ENCODE data around the gene PRKCG. TPM values are rescaled to one million over a fixed set of nuclear protein-coding genes. Genes with fewer than 3 reads are reported as not detected.
"Not testable (repeated sequence)": the region's sequence is repeated elsewhere in the genome, so short reads cannot be mapped to it uniquely, and the experiment has no call there.

Gene PRKCG
- total and polyA plus RNA-seq, 4 donors = 0.02 to 0.63 (median 0.18) TPM; not detected in 1

- ATAC-seq (ENCODE audit: insufficient read depth, low FRiP score) (no peak), DNase-seq (no peak)
- Histone ChIP-seq H3K4me3 (no peak overlapping the region), H3K27me3 (ENCODE audit: control insufficient read depth in 3 of 3, insufficient read depth in 3 of 3, low read length in 2 of 3) (peaks cover 2 to 31% (median 9%) of the 10 kb centered on the region in 3 donors), H3K27ac (ENCODE audit: low read depth in 1 of 2, low read length in 1 of 2) (no peak overlapping the region), H3K9ac (ENCODE audit: insufficient read depth in 1 of 2, low read length in 2 of 2) (no peak overlapping the region), H3K9me3 (ENCODE audit: control insufficient read depth in 4 of 4, insufficient read depth in 3 of 4, low read length in 3 of 4) (peaks cover 0 to 10% (median 0%) of the 10 kb centered on the region in 4 donors), H3K36me3 (ENCODE audit: control insufficient read depth in 4 of 4, insufficient read depth in 4 of 4, low read length in 4 of 4) (no peaks in the 10 kb centered on the region), H3K4me1 (ENCODE audit: control insufficient read depth in 5 of 5, insufficient read depth in 5 of 5, low read length in 5 of 5) (no peaks in the 10 kb centered on the region)
- TF ChIP-seq, protein P1, sequence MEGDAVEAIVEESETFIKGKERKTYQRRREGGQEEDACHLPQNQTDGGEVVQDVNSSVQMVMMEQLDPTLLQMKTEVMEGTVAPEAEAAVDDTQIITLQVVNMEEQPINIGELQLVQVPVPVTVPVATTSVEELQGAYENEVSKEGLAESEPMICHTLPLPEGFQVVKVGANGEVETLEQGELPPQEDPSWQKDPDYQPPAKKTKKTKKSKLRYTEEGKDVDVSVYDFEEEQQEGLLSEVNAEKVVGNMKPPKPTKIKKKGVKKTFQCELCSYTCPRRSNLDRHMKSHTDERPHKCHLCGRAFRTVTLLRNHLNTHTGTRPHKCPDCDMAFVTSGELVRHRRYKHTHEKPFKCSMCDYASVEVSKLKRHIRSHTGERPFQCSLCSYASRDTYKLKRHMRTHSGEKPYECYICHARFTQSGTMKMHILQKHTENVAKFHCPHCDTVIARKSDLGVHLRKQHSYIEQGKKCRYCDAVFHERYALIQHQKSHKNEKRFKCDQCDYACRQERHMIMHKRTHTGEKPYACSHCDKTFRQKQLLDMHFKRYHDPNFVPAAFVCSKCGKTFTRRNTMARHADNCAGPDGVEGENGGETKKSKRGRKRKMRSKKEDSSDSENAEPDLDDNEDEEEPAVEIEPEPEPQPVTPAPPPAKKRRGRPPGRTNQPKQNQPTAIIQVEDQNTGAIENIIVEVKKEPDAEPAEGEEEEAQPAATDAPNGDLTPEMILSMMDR (IDR thresholded peaks at IDR 0.05; ENCODE audit: control extremely low read depth, extremely low read depth) = no peak
- 64 to 71% methylated on average over 5 of the region's 5 CpGs for WGBS, 2 donors
Measured at GRCh38 chr19:53947624-53948023, 65.6 kb downstream of the PRKCG start.

- WGBS, 2 donors = 76 to 93% methylated on average over 5 of the region's 5 CpGs
- H3K27me3 ChIP-seq (ENCODE audit: control insufficient read depth in 3 of 3, insufficient read depth in 3 of 3, low read length in 2 of 3) = peaks cover 2 to 23% (median 3%) of the 10 kb centered on the region in 3 donors
Measured at GRCh38 chr19:53948611-53949010, 66.6 kb downstream of the PRKCG start.

GRCh38 chr19:53951436-53951835 lies 69.4 kb downstream of the PRKCG start:
- H3K4me1 ChIP-seq (ENCODE audit: control insufficient read depth in 5 of 5, insufficient read depth in 5 of 5, low read length in 5 of 5) = no peaks in the 10 kb centered on the region
- TF ChIP-seq, protein P1 (IDR thresholded peaks at IDR 0.05; ENCODE audit: control extremely low read depth, extremely low read depth) = no peak
- no peak overlapping the region for H3K27ac ChIP-seq (ENCODE audit: low read depth in 1 of 2, low read length in 1 of 2)
- H3K9ac ChIP-seq (ENCODE audit: insufficient read depth in 1 of 2, low read length in 2 of 2) = no peak overlapping the region
- peaks cover 0 to 8% (median 0%) of the 10 kb centered on the region in 4 donors for H3K9me3 ChIP-seq (ENCODE audit: control insufficient read depth in 4 of 4, insufficient read depth in 3 of 4, low read length in 3 of 4)
- H3K36me3 ChIP-seq (ENCODE audit: control insufficient read depth in 4 of 4, insufficient read depth in 4 of 4, low read length in 4 of 4) = no peaks in the 10 kb centered on the region
- H3K4me3 ChIP-seq = no peak overlapping the region
- H3K27me3 ChIP-seq (ENCODE audit: control insufficient read depth in 3 of 3, insufficient read depth in 3 of 3, low read length in 2 of 3) = peaks cover 0 to 12% (median 7%) of the 10 kb centered on the region in 3 donors
- 24 to 30% methylated on average over 11 of the region's 11 CpGs for WGBS, 2 donors
- DNase-seq = no peak
- no peak for ATAC-seq (ENCODE audit: insufficient read depth, low FRiP score)

More at GRCh38 chr19:53948611-53949010, 66.6 kb downstream of the PRKCG start:
- not testable (repeated sequence) for ATAC-seq (ENCODE audit: insufficient read depth, low FRiP score); H3K4me1 ChIP-seq (ENCODE audit: control insufficient read depth in 5 of 5, insufficient read depth in 5 of 5, low read length in 5 of 5); DNase-seq; H3K27ac ChIP-seq (ENCODE audit: low read depth in 1 of 2, low read length in 1 of 2); H3K4me3 ChIP-seq; H3K9ac ChIP-seq (ENCODE audit: insufficient read depth in 1 of 2, low read length in 2 of 2); H3K36me3 ChIP-seq (ENCODE audit: control insufficient read depth in 4 of 4, insufficient read depth in 4 of 4, low read length in 4 of 4)
- peaks cover 0 to 13% (median 0%) of the 10 kb centered on the region in 4 donors for H3K9me3 ChIP-seq (ENCODE audit: control insufficient read depth in 4 of 4, insufficient read depth in 3 of 4, low read length in 3 of 4)

DNA sequence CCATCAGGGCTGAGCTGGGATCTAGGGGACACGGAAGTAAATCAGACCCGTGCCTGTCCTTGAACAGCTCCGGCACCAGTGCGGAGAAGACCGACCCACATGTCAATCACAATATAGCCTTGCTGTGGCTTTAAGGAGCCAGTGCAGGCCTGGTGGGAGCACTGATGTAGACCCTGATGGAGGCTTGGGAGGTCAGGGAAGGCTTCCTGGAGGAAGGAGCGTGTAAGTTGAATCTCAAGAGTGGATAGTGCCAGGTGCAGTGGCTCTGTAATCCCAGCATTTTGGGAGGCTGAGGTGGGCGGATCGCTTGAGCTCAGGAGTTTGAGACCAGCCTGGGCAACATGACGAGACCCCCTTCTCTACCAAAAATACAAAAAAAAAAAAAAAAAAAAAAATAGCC lies 70.0 kb downstream of the PRKCG start:
- H3K9ac ChIP-seq (ENCODE audit: insufficient read depth in 1 of 2, low read length in 2 of 2) = no peak overlapping the region
- WGBS, 2 donors = 78 to 89% methylated on average over 9 of the region's 9 CpGs
- peaks cover 0 to 8% (median 0%) of the 10 kb centered on the region in 4 donors for H3K9me3 ChIP-seq (ENCODE audit: control insufficient read depth in 4 of 4, insufficient read depth in 3 of 4, low read length in 3 of 4)
- H3K4me1 ChIP-seq (ENCODE audit: control insufficient read depth in 5 of 5, insufficient read depth in 5 of 5, low read length in 5 of 5) = no peaks in the 10 kb centered on the region
- H3K27ac ChIP-seq (ENCODE audit: low read depth in 1 of 2, low read length in 1 of 2) = no peak overlapping the region
- H3K27me3 ChIP-seq (ENCODE audit: control insufficient read depth in 3 of 3, insufficient read depth in 3 of 3, low read length in 2 of 3) = peaks cover 0 to 12% (median 7%) of the 10 kb centered on the region in 3 donors
- no peak overlapping the region for H3K4me3 ChIP-seq
- no peaks in the 10 kb centered on the region for H3K36me3 ChIP-seq (ENCODE audit: control insufficient read depth in 4 of 4, insufficient read depth in 4 of 4, low read length in 4 of 4)
- TF ChIP-seq, protein P1 (IDR thresholded peaks at IDR 0.05; ENCODE audit: control extremely low read depth, extremely low read depth) = no peak
- DNase-seq = no peak
- ATAC-seq (ENCODE audit: insufficient read depth, low FRiP score) = no peak

Measured in lung (tissue), 12 donors.